OCI-LY1 (cell line): ENCODE data around the gene ADGRG7.

Experiments used
- H2AFZ ChIP-seq: fragments of 200-600 bp; sonication (generic), shearing (Covaris generic); 2 replicates; pipeline ENCODE4 v1.6.0; 2014; ENCODE audit warnings: antibody characterized with exemption, mild to moderate bottlenecking, low read length
- H3F3A ChIP-seq: fragments of 200-600 bp; sonication (generic), shearing (Covaris generic); 2 replicates; pipeline ENCODE4 v1.6.0; 2014; ENCODE audit warnings: mild to moderate bottlenecking, antibody characterized with exemption, low read length, moderate library complexity; ENCODE audit not compliant: insufficient read depth
- H3K27ac ChIP-seq: fragments of 200-600 bp; sonication (generic); 2 replicates; pipeline ENCODE4 v1.5.1; 2014; ENCODE audit warnings: low read length, mixed run types, mild to moderate bottlenecking, low read depth; ENCODE audit not compliant: poor library complexity, severe bottlenecking
- H3K27me3 ChIP-seq: fragments of 200-600 bp; sonication (generic); 2 replicates; pipeline ENCODE4 v1.6.0; 2014; ENCODE audit warnings: antibody characterized with exemption, mild to moderate bottlenecking, low read length, moderate library complexity; ENCODE audit not compliant: insufficient read depth
- H3K36me3 ChIP-seq: fragments of 200-600 bp; sonication (generic); 2 replicates; pipeline ENCODE4 v1.6.1; 2014; ENCODE audit warnings: mild to moderate bottlenecking, antibody characterized with exemption, low read length, moderate library complexity, mixed read lengths; ENCODE audit not compliant: insufficient read depth
- H3K4me1 ChIP-seq: fragments of 200-600 bp; sonication (generic); 2 replicates; pipeline ENCODE4 v1.5.1; 2014; ENCODE audit warnings: mild to moderate bottlenecking, low read length, moderate library complexity; ENCODE audit not compliant: insufficient read depth, severe bottlenecking
- H3K4me2 ChIP-seq: fragments of 200-600 bp; sonication (generic), shearing (Covaris generic); 2 replicates; pipeline ENCODE4 v1.6.1; 2014; ENCODE audit warnings: low read length
- H3K4me3 ChIP-seq: fragments of 200-600 bp; sonication (generic); 2 replicates; pipeline ENCODE4 v1.5.1; 2014; ENCODE audit warnings: low read length, low read depth, mild to moderate bottlenecking, mixed read lengths; ENCODE audit not compliant: poor library complexity, severe bottlenecking
- H3K79me2 ChIP-seq: fragments of 200-600 bp; shearing (Covaris generic); 2 replicates; pipeline ENCODE4 v1.6.1; 2016; ENCODE audit warnings: mixed run types, low read length, mixed read lengths; ENCODE audit not compliant: insufficient read depth
- H3K9ac ChIP-seq: fragments of 200-600 bp; sonication (generic), shearing (Covaris generic); 2 replicates; pipeline ENCODE4 v1.6.1; 2014; ENCODE audit warnings: mild to moderate bottlenecking, low read length, mixed read lengths
- H3K9me2 ChIP-seq: fragments of 200-600 bp; sonication (generic), shearing (Covaris generic); 2 replicates; pipeline ENCODE4 v1.6.1; 2014; ENCODE audit warnings: low read depth, mild to moderate bottlenecking, low read length, mixed read lengths
- H3K9me3 ChIP-seq: fragments of 200-600 bp; shearing (Covaris generic); 2 replicates; pipeline ENCODE4 v1.6.1; 2014; ENCODE audit warnings: low read length, mixed read lengths
- H4K20me1 ChIP-seq: fragments of 200-600 bp; sonication (generic), shearing (Covaris generic); 2 replicates; pipeline ENCODE4 v1.6.0; 2016; ENCODE audit warnings: mild to moderate bottlenecking, low read length; ENCODE audit not compliant: insufficient read depth
- EZH2 ChIP-seq: fragments of 200-600 bp; sonication (generic), shearing (Covaris generic); IDR thresholded peaks from 2 replicates; pipeline ENCODE4 v1.8.0; 2017; ENCODE audit warnings: borderline replicate concordance, mixed run types, mild to moderate bottlenecking, antibody characterized with exemption, low read length, moderate library complexity, mixed read lengths
- TF ChIP-seq, protein P1 (sequence below): fragments of 200-600 bp; sonication (generic), shearing (Covaris generic); IDR thresholded peaks from 2 replicates; pipeline ENCODE4 v1.5.1; 2017; ENCODE audit warnings: mild to moderate bottlenecking, antibody characterized with exemption, low read length, moderate library complexity, mixed read lengths

ADGRG7 gene

DNA sequence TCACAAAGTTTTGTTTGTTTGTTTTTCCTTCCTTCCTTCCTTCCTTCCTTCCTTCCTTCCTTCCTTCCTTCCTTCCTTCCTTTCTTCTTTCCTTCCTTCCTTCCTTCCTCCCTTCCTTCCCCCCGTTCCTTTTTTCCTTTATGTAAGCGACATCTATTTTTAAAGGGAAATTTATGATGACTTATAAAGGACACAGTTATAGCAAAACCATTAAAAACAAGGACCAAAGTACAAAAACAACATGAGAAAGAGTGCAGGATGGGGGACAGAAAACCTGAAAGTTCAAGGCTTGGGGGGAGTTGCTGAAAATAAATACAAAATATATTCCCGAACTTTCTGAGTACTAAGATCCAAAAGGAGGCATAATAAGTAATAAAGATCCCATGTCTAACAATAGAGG lies 1.8 kb downstream of the ADGRG7 start:
- no peak overlapping the region for H3K4me3 ChIP-seq
- H3K9me3 ChIP-seq, result no peaks in the 10 kb centered on the region
- no peaks in the 10 kb centered on the region for H3K27me3 ChIP-seq
- H2AFZ ChIP-seq, result no peak overlapping the region
- no peaks in the 10 kb centered on the region for H4K20me1 ChIP-seq
- H3K9me2 ChIP-seq, result no peaks in the 10 kb centered on the region
- no peaks in the 10 kb centered on the region for H3K4me1 ChIP-seq
- TF ChIP-seq, protein P1, sequence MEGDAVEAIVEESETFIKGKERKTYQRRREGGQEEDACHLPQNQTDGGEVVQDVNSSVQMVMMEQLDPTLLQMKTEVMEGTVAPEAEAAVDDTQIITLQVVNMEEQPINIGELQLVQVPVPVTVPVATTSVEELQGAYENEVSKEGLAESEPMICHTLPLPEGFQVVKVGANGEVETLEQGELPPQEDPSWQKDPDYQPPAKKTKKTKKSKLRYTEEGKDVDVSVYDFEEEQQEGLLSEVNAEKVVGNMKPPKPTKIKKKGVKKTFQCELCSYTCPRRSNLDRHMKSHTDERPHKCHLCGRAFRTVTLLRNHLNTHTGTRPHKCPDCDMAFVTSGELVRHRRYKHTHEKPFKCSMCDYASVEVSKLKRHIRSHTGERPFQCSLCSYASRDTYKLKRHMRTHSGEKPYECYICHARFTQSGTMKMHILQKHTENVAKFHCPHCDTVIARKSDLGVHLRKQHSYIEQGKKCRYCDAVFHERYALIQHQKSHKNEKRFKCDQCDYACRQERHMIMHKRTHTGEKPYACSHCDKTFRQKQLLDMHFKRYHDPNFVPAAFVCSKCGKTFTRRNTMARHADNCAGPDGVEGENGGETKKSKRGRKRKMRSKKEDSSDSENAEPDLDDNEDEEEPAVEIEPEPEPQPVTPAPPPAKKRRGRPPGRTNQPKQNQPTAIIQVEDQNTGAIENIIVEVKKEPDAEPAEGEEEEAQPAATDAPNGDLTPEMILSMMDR, result no peak
- TF ChIP-seq EZH2, result no peak
- no peak overlapping the region for H3K27ac ChIP-seq
- no peak overlapping the region for H3K9ac ChIP-seq
- H3K36me3 ChIP-seq, result no peaks in the 10 kb centered on the region
- no peaks in the 10 kb centered on the region for H3F3A ChIP-seq
- no peak overlapping the region for H3K4me2 ChIP-seq
- no peaks in the 10 kb centered on the region for H3K79me2 ChIP-seq

DNA sequence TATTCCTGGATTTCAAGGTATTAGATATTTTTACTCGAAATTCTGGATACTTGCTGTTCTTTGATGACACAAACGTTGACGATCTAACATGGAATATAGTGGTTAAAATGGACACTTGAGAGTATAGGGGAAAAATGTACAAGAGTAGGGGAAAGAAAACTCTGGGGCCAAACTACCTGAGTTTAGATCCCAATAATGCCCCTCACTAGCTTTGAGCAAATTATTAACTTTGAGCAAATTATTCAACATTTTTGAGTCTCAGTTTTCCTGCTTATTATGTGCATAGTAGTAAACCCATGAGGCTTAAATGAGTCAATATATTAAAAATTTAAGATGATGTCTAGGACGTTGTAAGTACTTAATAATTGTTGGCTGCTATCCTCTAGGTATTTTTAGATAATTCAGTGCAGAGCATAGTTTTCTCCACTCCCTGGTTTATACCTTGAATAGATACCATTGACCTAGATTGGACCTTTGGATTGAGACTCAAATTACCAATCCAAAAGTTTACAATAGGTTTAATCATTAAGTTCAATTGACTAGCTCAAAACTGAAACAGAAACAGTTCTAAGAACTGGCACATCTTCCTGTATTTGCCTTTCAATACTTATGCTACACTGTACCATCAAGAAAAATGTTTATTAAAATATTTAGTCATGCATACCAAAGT lies 4.5 kb downstream of the ADGRG7 start:
- H3K4me2 ChIP-seq, result no peak overlapping the region
- H4K20me1 ChIP-seq, result no peaks in the 10 kb centered on the region
- H2AFZ ChIP-seq, result no peak overlapping the region
- H3K9me2 ChIP-seq, result no peaks in the 10 kb centered on the region
- H3K4me1 ChIP-seq, result no peaks in the 10 kb centered on the region
- H3K79me2 ChIP-seq, result no peaks in the 10 kb centered on the region
- H3K27me3 ChIP-seq, result no peaks in the 10 kb centered on the region
- no peaks in the 10 kb centered on the region for H3K9me3 ChIP-seq
- no peaks in the 10 kb centered on the region for H3F3A ChIP-seq
- H3K36me3 ChIP-seq, result no peaks in the 10 kb centered on the region
- H3K27ac ChIP-seq, result no peak overlapping the region
- TF ChIP-seq EZH2, result no peak
- TF ChIP-seq, protein P1, result no peak
- H3K9ac ChIP-seq, result no peak overlapping the region
- H3K4me3 ChIP-seq, result no peak overlapping the region

GRCh38 chr3:100614941-100615340 lies 5.5 kb downstream of the ADGRG7 start:
- Histone ChIP-seq H3K27ac (no peak overlapping the region), H3K36me3 (no peaks in the 10 kb centered on the region), H3K79me2 (no peaks in the 10 kb centered on the region), H3K9ac (no peak overlapping the region), H3F3A (no peaks in the 10 kb centered on the region), H4K20me1 (no peaks in the 10 kb centered on the region), H3K4me3 (no peak overlapping the region), H3K9me2 (no peaks in the 10 kb centered on the region), H3K4me2 (no peak overlapping the region), H3K4me1 (no peaks in the 10 kb centered on the region), H3K27me3 (no peaks in the 10 kb centered on the region), H3K9me3 (no peaks in the 10 kb centered on the region), H2AFZ (no peak overlapping the region)
- TF ChIP-seq, protein P1, result no peak
- no peak for TF ChIP-seq EZH2
